ENCODE data around the gene RASAL2.

The RASAL2 gene

DNA sequence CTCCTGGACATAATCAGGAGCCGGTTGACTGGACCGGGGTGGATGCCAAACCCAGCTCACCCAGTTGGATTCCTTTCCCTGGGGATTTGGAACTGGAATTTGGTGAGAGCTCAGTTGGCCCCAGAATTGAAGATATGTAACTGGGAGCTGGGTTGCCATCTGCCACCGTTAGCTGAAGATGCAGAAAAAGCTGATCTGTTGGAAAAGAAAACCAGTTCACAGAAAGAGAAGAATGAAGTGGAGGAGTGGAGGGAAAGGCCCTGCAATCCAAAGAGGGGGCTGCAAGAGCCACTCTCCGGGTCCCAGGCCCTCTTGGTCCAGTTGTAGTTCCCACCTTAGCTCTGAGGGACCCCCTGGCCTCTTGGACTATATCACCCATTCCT, 435.0 kb downstream of the RASAL2 start:
- no peak for DNase-seq

DNA sequence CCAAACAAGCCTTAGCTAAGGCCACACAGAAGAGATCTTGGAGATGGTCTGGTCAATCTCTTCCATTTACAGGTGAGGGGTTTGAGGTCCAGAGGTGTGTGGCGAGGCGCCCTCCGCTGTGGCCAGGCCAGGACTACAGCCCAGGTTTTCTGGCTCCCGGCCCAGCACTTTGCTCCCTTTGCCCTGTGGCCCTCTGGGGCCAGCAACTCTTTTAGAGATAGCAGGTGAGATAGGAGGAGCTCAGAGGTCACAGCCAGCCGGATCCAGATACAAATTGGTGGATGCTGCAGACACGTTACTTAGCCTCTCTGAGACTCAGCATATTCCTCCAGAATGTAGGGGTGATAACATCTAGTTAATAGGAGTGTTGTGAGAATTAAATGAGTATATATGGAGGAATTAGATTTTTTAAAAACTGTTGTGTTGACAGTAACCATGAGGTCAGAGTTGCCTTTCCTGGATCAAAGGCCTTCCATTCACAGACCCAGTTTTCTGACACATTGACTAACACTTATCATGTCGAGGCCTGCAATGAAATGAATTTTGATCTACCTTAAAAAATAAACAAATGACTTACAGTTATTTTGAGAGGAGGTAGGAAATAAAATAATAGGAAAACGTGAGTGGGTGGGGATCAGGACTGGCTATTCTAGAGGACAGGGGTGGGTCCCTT, 435.6 kb downstream of the RASAL2 start:
- DNase-seq = no peak

DNA sequence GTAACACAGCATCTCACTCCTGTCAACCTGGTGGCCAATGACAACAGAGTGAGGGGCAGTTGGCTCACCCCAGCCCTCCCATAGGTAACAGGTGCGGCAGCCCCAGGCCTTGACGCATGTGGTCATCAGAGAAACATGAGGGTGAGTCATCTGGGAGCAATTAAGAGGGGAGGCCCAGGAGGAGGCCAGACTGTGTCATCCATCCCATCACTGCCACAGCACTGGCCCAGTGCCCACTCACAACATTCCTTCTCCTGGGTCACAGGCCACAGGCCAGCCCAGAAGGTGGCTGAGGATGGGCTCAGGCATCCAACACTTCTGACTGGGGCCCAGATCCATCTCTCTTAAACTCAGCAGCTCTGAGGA, 436.1 kb downstream of the RASAL2 start:
- DNase-seq = no peak

DNA sequence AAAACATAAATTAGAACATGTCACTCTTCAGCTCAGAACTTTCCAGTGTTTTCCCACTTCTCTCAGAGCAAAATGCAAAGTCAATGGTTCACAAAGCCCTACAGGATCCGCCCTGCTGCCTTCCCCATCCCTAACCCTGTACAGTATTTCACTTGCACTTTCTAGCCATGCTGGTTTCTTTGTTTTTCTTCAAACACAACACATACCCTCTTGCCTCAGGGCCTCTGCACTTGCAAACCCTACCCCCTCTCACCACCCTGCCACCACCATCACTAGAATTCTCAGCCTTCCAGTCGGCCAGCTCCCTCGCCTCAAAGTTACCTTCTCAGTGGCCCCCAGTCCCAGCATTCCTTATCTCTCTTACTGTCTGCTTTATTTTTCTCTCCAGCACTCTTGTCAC, 436.6 kb downstream of the RASAL2 start:
- no peak for DNase-seq

DNA sequence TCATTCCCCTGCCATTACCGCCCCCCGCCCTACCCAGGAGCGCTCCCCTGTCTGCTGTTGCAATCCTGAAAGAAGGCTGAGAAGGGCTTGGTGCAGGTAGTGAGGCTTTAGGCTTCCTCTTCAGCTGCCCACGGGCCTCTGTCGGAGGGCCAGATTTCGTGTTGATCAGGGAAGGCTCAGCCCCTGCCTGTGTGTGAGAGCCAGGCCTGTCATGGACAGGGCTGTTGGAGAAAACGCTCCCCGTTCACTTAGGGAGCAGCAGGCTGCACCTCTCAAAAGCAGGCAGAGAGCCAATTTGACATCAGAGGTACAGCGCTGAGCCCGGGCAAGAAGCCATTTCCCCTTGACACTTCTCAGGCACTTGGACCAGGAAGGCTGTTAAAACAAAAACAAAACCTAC, 438.0 kb downstream of the RASAL2 start:
- DNase-seq = no peak

DNA sequence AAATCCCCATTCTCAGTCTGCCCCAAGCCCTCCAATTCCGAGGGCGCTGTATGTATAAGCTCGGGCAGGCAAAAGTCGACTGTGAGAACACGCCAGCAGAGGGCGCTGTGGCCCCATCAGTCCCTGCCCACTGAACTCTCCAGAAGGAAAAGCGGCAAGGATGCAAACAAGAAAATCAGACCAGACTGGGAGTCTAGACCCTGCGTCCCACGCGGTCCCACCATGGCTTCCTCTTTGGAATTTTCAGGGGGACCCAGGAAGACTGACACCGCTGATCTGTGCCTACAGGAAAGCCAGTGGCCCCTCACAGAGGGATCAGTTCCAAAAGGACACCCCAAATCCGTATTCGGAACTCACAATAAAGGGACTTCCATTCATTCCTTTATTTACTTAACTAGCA, 438.5 kb downstream of the RASAL2 start:
- peak; percentile 69 for DNase-seq

DNA sequence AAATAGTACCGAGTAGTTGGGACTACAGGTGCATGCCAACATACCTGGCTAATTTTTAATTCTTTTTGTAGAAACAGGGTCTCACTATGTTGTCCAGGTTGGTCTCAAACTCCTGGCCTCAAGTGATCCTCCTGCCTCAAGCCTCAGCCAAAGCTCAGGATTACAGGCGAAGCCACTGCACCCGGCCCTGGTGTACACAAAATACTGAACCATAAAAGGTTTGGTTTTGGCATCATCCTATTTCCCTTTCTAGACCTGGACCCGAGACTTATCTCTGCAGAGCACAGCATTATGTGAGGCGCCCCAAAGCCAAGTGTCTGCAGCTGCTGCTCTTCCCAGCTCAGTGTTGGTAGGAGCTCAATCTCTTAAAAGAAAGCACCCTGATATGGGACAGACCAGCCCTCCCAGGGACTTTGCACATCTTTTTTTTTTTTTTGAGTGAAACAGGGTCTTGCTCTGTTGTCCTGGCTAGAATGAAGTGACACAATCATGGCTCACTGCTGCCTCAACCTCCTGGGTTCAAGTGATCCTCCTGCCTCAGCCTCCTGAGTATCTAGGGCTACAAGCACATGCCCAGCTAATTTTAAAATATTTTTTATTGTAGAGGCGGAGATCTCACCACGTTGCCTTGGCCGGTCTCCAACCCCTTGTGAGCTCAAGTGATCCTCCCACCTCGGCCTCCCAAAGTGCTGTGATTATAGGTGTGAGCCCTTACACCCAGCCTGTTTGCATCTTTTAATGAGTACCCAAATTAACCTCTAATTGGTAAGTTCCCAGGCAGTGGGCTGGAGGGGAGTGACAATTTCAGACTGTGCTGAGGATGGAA, 439.4 kb downstream of the RASAL2 start:
- no peak for DNase-seq
